SK-N-SH (cell line): ENCODE results near the gene NFKBIA. TPM values are rescaled to one million over a fixed set of nuclear protein-coding genes. Genes with fewer than 3 reads are reported as not detected.

Source experiments
- CTCF ChIA-PET: fragments of 300-600, 350-600 bp; formaldehyde crosslinking; extraction: SDS; loops from one replicate; lab custom pipeline; 2021; lab: Yijun Ruan, JAX
- POLR2A ChIA-PET: fragments of 350-600 bp; sonication (Branson Sonifier 250); formaldehyde crosslinking; extraction: SDS; loops from one replicate; lab custom pipeline; 2020; ENCODE audit warnings: antibody characterized with exemption, inconsistent platforms; lab: Yijun Ruan, JAX
- DNase-seq: peaks from one replicate; pipeline ENCODE4 v3.0.0; 2012
- H2AFZ ChIP-seq: fragments of 200-600 bp; sonication (generic); 2 replicates; pipeline ENCODE4 v1.8.1; 2016; ENCODE audit warnings: antibody characterized with exemption, mild to moderate bottlenecking, low read depth
- H3F3A ChIP-seq: fragments of 200-600 bp; sonication (generic); replicated peaks from 2 replicates; pipeline ENCODE3; 2016; ENCODE audit warnings: antibody characterized with exemption, mild to moderate bottlenecking; ENCODE audit not compliant: insufficient read depth
- H3K27ac ChIP-seq, 2 experiments: fragments of 200-500 bp in 1 of 2; fragments of 200-600 bp in 1 of 2; sonication (Bioruptor generic) in 1 of 2; sonication (generic), shearing (Covaris generic) in 1 of 2; 2 replicates each; pipeline versions ENCODE4 v1.5.1 to v1.6.1; 2014 to 2016; ENCODE audit warnings: low read depth in 2 of 2, inconsistent platforms in 1 of 2, low read length in 1 of 2, mild to moderate bottlenecking in 1 of 2, mixed read lengths in 1 of 2
- H3K27me3 ChIP-seq: fragments of 200-600 bp; sonication (generic), shearing (Covaris generic); 2 replicates; pipeline ENCODE4 v1.6.1; 2016; ENCODE audit warnings: mixed run types; ENCODE audit not compliant: insufficient read depth
- H3K36me3 ChIP-seq, 2 experiments: fragments of 200-500 bp in 1 of 2; fragments of 200-600 bp in 1 of 2; sonication (Bioruptor generic) in 1 of 2; sonication (generic) in 1 of 2; replicated peaks in 1 of 2; 2 replicates each; pipeline versions ENCODE3 to v1.5.1; 2014 to 2016; ENCODE audit warnings: low read length in 1 of 2, mild to moderate bottlenecking in 1 of 2; ENCODE audit not compliant: insufficient read depth in 2 of 2, control insufficient read depth in 1 of 2
- H3K4me1 ChIP-seq, 2 experiments: fragments of 200-500 bp in 1 of 2; fragments of 200-600 bp in 1 of 2; sonication (Bioruptor generic) in 1 of 2; sonication (generic), shearing (Covaris generic) in 1 of 2; 2 replicates each; pipeline versions ENCODE4 v1.5.1 to v1.6.1; 2014 to 2016; ENCODE audit warnings: low read depth in 1 of 2, low read length in 1 of 2, mixed run types in 1 of 2; ENCODE audit not compliant: insufficient read depth in 2 of 2, control insufficient read depth in 1 of 2
- H3K4me2 ChIP-seq: fragments of 200-600 bp; sonication (generic), shearing (Covaris generic); 2 replicates; pipeline ENCODE4 v1.6.1; 2017; ENCODE audit warnings: mixed run types
- H3K4me3 ChIP-seq, 2 experiments: fragments of 200-500 bp in 1 of 2; fragments of 200-600 bp in 1 of 2; sonication (Bioruptor generic) in 1 of 2; sonication (generic), shearing (Covaris generic) in 1 of 2; 2 replicates each; pipeline versions ENCODE4 v1.5.1 to v1.8.1; 2014 to 2016; ENCODE audit warnings: low read depth in 2 of 2, inconsistent platforms in 1 of 2, low read length in 1 of 2, mild to moderate bottlenecking in 1 of 2, mixed read lengths in 1 of 2, moderate library complexity in 1 of 2
- H3K79me2 ChIP-seq: fragments of 200-600 bp; sonication (generic); 2 replicates; pipeline ENCODE4 v1.8.1; 2017; ENCODE audit warnings: mild to moderate bottlenecking; ENCODE audit not compliant: insufficient read depth
- H3K9ac ChIP-seq: fragments of 200-600 bp; sonication (generic); 2 replicates; pipeline ENCODE4 v1.6.1; 2017; ENCODE audit warnings: mixed run types
- H3K9me2 ChIP-seq: fragments of 200-600 bp; sonication (generic); 2 replicates; pipeline ENCODE4 v1.6.1; 2017; ENCODE audit warnings: mixed run types
- H3K9me3 ChIP-seq: fragments of 200-600 bp; sonication (generic); 2 replicates; pipeline ENCODE4 v1.6.1; 2017; ENCODE audit warnings: mixed run types, mild to moderate bottlenecking, moderate library complexity
- H4K20me1 ChIP-seq: fragments of 200-600 bp; sonication (generic); 2 replicates; pipeline ENCODE4 v1.6.1; 2017; ENCODE audit warnings: mild to moderate bottlenecking, mixed run types; ENCODE audit not compliant: insufficient read depth
- CHD2 ChIP-seq: fragments of 150-350 bp; IDR thresholded peaks from 2 replicates; pipeline ENCODE4 v1.6.1; 2018; ENCODE audit warnings: low read length; ENCODE audit not compliant: partially characterized antibody
- EP300 ChIP-seq, 2 experiments: IDR thresholded peaks; 2 replicates each; pipeline versions ENCODE4 v1.4.0 to v1.6.1; 2012; ENCODE audit warnings: borderline replicate concordance in 1 of 2, low read depth in 1 of 2, low read length in 1 of 2
- EZH2phosphoT487 ChIP-seq: fragments of 200-600 bp; sonication (generic); IDR thresholded peaks from 2 replicates; pipeline ENCODE4 v1.6.1; 2017; ENCODE audit warnings: low read depth, mixed run types, mild to moderate bottlenecking, antibody characterized with exemption, moderate library complexity, borderline replicate concordance
- FOSL2 ChIP-seq: IDR thresholded peaks from 2 replicates; pipeline ENCODE4 v1.4.0; 2012; ENCODE audit warnings: low read depth, mild to moderate bottlenecking, moderate library complexity, borderline replicate concordance
- FOXJ3 ChIP-seq: sonication (generic); formaldehyde crosslinking; IDR thresholded peaks from 2 replicates; pipeline ENCODE4 v1.5.1; 2020; ENCODE audit warnings: mild to moderate bottlenecking, missing genetic modification reagents
- FOXM1 ChIP-seq: IDR thresholded peaks from 2 replicates; pipeline ENCODE4 v1.4.0; 2012; ENCODE audit warnings: low read depth, mild to moderate bottlenecking
- GABPA ChIP-seq: IDR thresholded peaks from 2 replicates; pipeline ENCODE4 v1.4.0; 2012; ENCODE audit warnings: low read depth, mild to moderate bottlenecking
- GATA2 ChIP-seq: sonication (generic); formaldehyde crosslinking; IDR thresholded peaks from 2 replicates; pipeline ENCODE4 v1.5.0; 2020; ENCODE audit warnings: mild to moderate bottlenecking, missing genetic modification reagents
- JUND ChIP-seq: IDR thresholded peaks from 2 replicates; pipeline ENCODE4 v1.4.0; 2012
- MAX ChIP-seq: IDR thresholded peaks from 2 replicates; pipeline ENCODE4 v1.4.0; 2012; ENCODE audit warnings: low read depth
- MXI1 ChIP-seq: IDR thresholded peaks from 2 replicates; pipeline ENCODE4 v1.6.1; 2012; ENCODE audit warnings: mild to moderate bottlenecking, low read depth, low read length, improper control_type of control experiment
- NFIC ChIP-seq: IDR thresholded peaks from 2 replicates; pipeline ENCODE4 v1.4.0; 2012; ENCODE audit warnings: borderline replicate concordance
- NRF1 ChIP-seq: IDR thresholded peaks from 2 replicates; pipeline ENCODE4 v1.6.1; 2012; ENCODE audit warnings: low read depth, mild to moderate bottlenecking, low read length
- PBX3 ChIP-seq: IDR thresholded peaks from 2 replicates; pipeline ENCODE4; 2012
- POLR2AphosphoS5 ChIP-seq: IDR thresholded peaks from 2 replicates; pipeline ENCODE4 v1.6.1; 2012; ENCODE audit warnings: low read depth, low read length
- REST ChIP-seq: IDR thresholded peaks from 2 replicates; pipeline ENCODE4 v1.6.1; 2012; ENCODE audit warnings: mild to moderate bottlenecking, low read depth, low read length, moderate library complexity
- RXRA ChIP-seq: IDR thresholded peaks from 2 replicates; pipeline ENCODE4 v1.4.0; 2012; ENCODE audit warnings: low read depth, mild to moderate bottlenecking, borderline replicate concordance
- SMC3 ChIP-seq: IDR thresholded peaks from 2 replicates; pipeline ENCODE4 v1.6.1; 2012; ENCODE audit warnings: low read depth, low read length, improper control_type of control experiment
- TAF1 ChIP-seq: IDR thresholded peaks from 2 replicates; pipeline ENCODE4 v1.6.1; 2012; ENCODE audit warnings: low read depth, mild to moderate bottlenecking, low read length, moderate library complexity, borderline replicate concordance
- TCF12 ChIP-seq: IDR thresholded peaks from 2 replicates; pipeline ENCODE4 v1.4.0; 2012
- TEAD4 ChIP-seq: IDR thresholded peaks from 2 replicates; pipeline ENCODE4 v1.4.0; 2012; ENCODE audit warnings: mild to moderate bottlenecking, borderline replicate concordance; ENCODE audit not compliant: insufficient read depth
- USF1 ChIP-seq: IDR thresholded peaks from 2 replicates; pipeline ENCODE4 v1.4.0; 2012; ENCODE audit warnings: low read depth, borderline replicate concordance
- USF2 ChIP-seq: fragments of 150-350 bp; IDR thresholded peaks from 2 replicates; pipeline ENCODE4 v1.6.1; 2017; ENCODE audit warnings: antibody characterized with exemption, low read length, low read depth, borderline replicate concordance
- ZBTB33 ChIP-seq: IDR thresholded peaks from 2 replicates; pipeline ENCODE4 v1.4.0; 2012; ENCODE audit warnings: low read depth, borderline replicate concordance
- WGBS: methylation state at CpG from one replicate; pipeline ENCODE4 v1.1.6; 2017; ENCODE audit warnings: low lambda C conversion rate; 5-methylcytosine and 5-hydroxymethylcytosine counted together
- polyA plus RNA-seq, 3 experiments: library from polyadenylated mRNA; depleted of rRNA; stranded (reverse); fragments of >200 nt; gene quantifications; 2 replicates each; pipeline ENCODE4 v1.2.3, GENCODE V29; 2012

NFKBIA gene
- polyA plus RNA-seq, 1 of the 3 experiments (the other 2 are of a cell fraction), result 56.7 TPM

- H2AFZ ChIP-seq, result peak overlapping the region; percentile 5; the same call in 1 of the 2 replicates
- no peaks in the 10 kb centered on the region for H3K79me2 ChIP-seq
- H3F3A ChIP-seq, result no peaks in the 10 kb centered on the region
- peak overlapping the region; percentile 51 to 64 for H3K27ac ChIP-seq
- ChIA-PET POLR2A (interaction anchor here (1.3 to 2.7 kb wide), 2 partner anchors 16 to 113 kb away, joined by 6 to 14 read pairs; partner anchors contain the start of genes INSM2 and NFKBIA), CTCF (interaction anchor here (1.1 to 3.9 kb wide), 6 partner anchors 8 to 279 kb away, joined by 3 to 33 read pairs (median 6); partner anchors contain the start of gene NFKBIA)
- H3K4me1 ChIP-seq, result peaks cover 15 to 36% of the 10 kb centered on the region in 2 experiments; a peak in 3 of 4 replicates
- peak overlapping the region; percentile 27 for H3K4me2 ChIP-seq
- H3K36me3 ChIP-seq, result no peaks in the 10 kb centered on the region
- H3K27me3 ChIP-seq, result no peaks in the 10 kb centered on the region
- DNase-seq, result peak; percentile 32
- no peak overlapping the region for H3K4me3 ChIP-seq
- WGBS, result 56% methylated on average over 7 of the region's 7 CpGs
- no peaks in the 10 kb centered on the region for H3K9me3 ChIP-seq
- H3K9ac ChIP-seq, result no peak overlapping the region
- no peaks in the 10 kb centered on the region for H3K9me2 ChIP-seq
- H4K20me1 ChIP-seq, result no peaks in the 10 kb centered on the region
- TF ChIP-seq TAF1 (no peak), GABPA (no peak), MXI1 (peak; percentile 71; the same call in 1 of the 2 replicates), USF2 (no peak), NFIC (no peak), RXRA (no peak), CHD2 (peak; percentile 59), FOXJ3 (peak; percentile 47; the same call in 1 of the 2 replicates), FOSL2 (no peak), REST (no peak), EP300 (IDR thresholded peaks at IDR 0.05; ENCODE audit: borderline replicate concordance in 1 of 2, low read depth in 1 of 2, low read length in 1 of 2) (peak in 1 of 2 experiments; percentile 90; a peak in 2 of 4 replicates), TEAD4 (peak; percentile 11; the same call in 1 of the 2 replicates), ZBTB33 (no peak), EZH2phosphoT487 (no peak), NRF1 (no peak), TCF12 (peak; percentile 8; the same call in 1 of the 2 replicates), JUND (no peak), GATA2 (CRISPR knock-in tag) (peak; percentile 79), POLR2AphosphoS5 (no peak), FOXM1 (no peak), MAX (no peak), USF1 (peak; percentile 33; the same call in 1 of the 2 replicates), PBX3 (no peak), SMC3 (no peak)
These were observed 15.7 kb upstream of the NFKBIA start for GRCh38 chr14:35420036-35420811.
